Measurements from ENCODE around the gene BTN1A1. TPM values are rescaled to one million over a fixed set of nuclear protein-coding genes. Genes with fewer than 3 reads are reported as not detected.

BTN1A1 gene
- total RNA-seq, 2 donors from 2014 or later = 0.23 TPM; not detected in 1

DNA sequence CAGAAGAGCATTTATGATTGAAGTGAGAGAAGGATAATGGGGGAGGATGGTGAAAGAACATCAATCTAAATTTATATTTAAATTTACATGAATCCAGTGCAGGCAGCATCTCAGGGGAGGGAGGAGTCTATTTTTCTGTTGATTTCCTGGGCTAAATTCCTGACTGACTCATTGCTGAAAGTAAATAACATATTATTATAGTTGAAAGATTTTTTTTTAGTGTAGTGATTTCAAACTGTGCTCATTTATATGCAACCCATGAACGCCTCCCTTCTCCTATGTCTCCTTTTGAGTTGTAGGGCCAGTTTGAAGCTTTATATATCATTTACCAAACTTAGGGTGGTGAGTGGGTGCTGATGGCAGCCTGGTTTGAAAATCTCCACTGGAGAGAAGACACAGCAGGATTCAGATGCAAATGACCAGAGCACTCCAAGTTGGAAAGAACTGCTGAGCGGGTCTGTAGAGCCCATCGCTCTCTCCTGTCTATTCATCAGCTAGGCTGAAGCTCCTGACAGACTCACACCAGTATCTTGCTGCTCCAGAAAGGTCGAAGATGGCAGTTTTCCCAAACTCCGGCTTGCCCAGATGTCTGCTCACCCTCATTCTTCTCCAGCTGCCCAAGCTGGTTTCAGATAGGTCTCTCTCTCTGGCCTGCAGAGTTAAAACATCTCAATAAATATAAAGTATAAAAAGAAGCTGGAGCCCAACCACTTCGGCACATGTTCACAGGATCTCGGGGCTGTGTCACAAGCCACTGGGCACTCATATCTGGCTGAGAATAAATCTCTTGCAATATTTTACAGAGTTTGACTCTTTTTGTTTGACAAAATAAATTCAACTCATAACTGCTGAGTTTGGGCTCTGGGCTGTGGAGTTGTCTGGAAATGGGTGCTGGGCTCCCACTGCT lies 24.0 kb upstream of the BTN1A1 start:
- no peak for TF ChIP-seq POLR2AphosphoS5 (IDR thresholded peaks at IDR 0.05)
- TF ChIP-seq, protein P1, sequence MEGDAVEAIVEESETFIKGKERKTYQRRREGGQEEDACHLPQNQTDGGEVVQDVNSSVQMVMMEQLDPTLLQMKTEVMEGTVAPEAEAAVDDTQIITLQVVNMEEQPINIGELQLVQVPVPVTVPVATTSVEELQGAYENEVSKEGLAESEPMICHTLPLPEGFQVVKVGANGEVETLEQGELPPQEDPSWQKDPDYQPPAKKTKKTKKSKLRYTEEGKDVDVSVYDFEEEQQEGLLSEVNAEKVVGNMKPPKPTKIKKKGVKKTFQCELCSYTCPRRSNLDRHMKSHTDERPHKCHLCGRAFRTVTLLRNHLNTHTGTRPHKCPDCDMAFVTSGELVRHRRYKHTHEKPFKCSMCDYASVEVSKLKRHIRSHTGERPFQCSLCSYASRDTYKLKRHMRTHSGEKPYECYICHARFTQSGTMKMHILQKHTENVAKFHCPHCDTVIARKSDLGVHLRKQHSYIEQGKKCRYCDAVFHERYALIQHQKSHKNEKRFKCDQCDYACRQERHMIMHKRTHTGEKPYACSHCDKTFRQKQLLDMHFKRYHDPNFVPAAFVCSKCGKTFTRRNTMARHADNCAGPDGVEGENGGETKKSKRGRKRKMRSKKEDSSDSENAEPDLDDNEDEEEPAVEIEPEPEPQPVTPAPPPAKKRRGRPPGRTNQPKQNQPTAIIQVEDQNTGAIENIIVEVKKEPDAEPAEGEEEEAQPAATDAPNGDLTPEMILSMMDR (IDR thresholded peaks at IDR 0.05) = no peak
- no peak for TF ChIP-seq POLR2A (IDR thresholded peaks at IDR 0.05)
- H3K9me3 ChIP-seq = no peaks in the 10 kb centered on the region
- DNase-seq (ENCODE audit: low spot score) = no peak
- H3K4me3 ChIP-seq = no peak overlapping the region
- no peaks in the 10 kb centered on the region for H3K36me3 ChIP-seq
- H3K27ac ChIP-seq = no peak overlapping the region
- intact Hi-C loops (cut with DNase I) = no loop called here
- H3K4me1 ChIP-seq (replicated peaks) = no peaks in the 10 kb centered on the region
- WGBS = 92% methylated on average over 7 of the region's 7 CpGs
- no peaks in the 10 kb centered on the region for H3K27me3 ChIP-seq (replicated peaks; ENCODE audit: insufficient read depth)

DNA sequence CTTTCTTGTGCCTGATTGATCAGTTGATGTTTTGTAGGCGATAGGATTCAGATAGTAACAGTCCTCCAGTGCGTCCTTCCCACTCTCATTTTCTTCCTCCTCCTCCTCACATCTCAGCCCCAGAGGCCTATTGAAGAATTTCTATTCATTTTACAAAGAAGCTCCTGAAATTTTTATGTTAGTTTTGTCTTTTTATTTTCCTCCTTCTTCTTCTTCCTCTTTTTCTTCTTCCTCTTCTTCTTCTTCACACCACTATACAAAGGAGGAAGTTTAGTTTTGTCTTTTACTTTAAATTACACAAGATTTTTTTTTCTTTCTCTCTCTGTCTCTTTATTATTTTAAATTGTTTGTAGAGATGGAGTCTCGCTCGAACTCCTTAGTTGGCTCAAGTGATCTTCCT lies 23.2 kb upstream of the BTN1A1 start:
- Histone ChIP-seq H3K9me3 (no peaks in the 10 kb centered on the region), H3K36me3 (no peaks in the 10 kb centered on the region), H3K27ac (no peak overlapping the region), H3K27me3 (replicated peaks; ENCODE audit: insufficient read depth) (no peaks in the 10 kb centered on the region), H3K4me1 (replicated peaks) (no peaks in the 10 kb centered on the region), H3K4me3 (no peak overlapping the region)
- intact Hi-C loops (cut with DNase I) = no loop called here
- WGBS = 91% methylated on average over 4 of the region's 4 CpGs
- TF ChIP-seq POLR2A (IDR thresholded peaks at IDR 0.05) = no peak
- TF ChIP-seq, protein P1 (IDR thresholded peaks at IDR 0.05) = no peak
- TF ChIP-seq POLR2AphosphoS5 (IDR thresholded peaks at IDR 0.05) = no peak
- DNase-seq (ENCODE audit: low spot score) = no peak

DNA sequence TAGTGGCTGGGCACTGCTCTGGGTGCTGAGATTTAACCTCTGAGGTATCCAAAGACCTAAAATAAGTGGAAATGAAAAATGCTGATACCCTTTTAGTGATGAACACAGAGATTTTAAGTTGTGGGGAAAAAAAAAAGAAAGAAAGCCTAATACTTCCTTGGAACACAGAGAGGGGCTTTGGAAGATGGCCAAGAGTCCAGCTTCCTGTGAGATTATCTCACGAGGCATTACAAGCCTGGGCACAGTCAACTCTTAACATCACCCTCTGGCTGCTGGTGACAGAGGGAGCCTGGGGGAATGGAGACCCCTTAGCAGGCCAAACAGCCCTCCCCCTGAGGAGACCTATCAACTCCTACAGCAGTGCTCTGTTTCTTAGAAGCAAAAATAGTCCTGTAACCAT lies 22.7 kb upstream of the BTN1A1 start:
- Histone ChIP-seq H3K36me3 (no peaks in the 10 kb centered on the region), H3K9me3 (no peaks in the 10 kb centered on the region), H3K4me1 (replicated peaks) (no peaks in the 10 kb centered on the region), H3K4me3 (no peak overlapping the region), H3K27me3 (replicated peaks; ENCODE audit: insufficient read depth) (no peaks in the 10 kb centered on the region), H3K27ac (no peak overlapping the region)
- TF ChIP-seq, protein P1 (IDR thresholded peaks at IDR 0.05) = no peak
- TF ChIP-seq POLR2AphosphoS5 (IDR thresholded peaks at IDR 0.05) (no peak), POLR2A (IDR thresholded peaks at IDR 0.05) (no peak)
- intact Hi-C loops (cut with DNase I) = no loop called here
- WGBS = 26% methylated on average over 1 of the region's 1 CpG
- DNase-seq (ENCODE audit: low spot score) = no peak

DNA sequence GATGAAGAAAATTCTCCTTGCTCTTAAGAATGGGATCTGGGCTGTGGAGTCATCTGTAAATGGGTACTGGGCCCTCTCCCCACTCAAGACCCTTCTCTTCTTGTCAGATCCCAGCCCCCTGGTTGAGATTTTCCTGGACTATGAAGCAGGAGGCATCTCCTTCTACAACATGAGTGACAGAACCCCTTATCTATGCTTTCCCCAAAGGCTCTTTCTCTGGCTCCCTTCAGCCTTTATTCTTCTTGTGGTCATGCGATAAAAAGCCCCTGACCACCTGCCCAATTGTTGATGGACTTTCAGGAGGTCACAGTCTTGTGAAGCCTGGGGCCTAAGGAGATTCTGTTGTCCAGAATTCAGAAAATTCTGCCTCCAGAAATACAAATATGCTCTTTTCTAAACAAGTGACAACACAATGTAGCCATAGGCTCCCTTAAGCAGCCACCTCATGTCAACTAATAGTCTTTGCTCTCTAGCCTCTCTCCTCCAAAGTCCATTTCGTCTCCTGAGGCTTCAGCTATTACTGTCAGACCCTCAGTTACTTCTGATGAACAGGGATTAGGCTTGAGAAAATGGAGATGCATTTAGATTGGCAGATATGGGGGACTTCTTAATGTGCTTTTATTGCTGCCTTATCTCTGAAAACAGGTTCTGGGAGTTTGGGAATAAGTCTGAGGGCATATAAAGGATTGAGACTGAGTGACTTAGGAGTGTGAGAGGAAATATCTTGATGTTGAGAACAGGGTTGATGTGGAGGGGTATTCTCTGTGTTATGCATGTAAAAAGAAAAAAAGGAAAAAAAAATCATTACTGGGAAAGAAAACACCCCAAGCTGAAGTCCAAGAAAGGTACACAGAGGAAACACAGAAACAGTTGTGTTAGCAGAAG lies 21.8 kb upstream of the BTN1A1 start:
- 89% methylated on average over 2 of the region's 2 CpGs for WGBS

More for the DNA sequence above, 21.8 kb upstream of the BTN1A1 start:
- Histone ChIP-seq H3K36me3 (no peaks in the 10 kb centered on the region), H3K4me1 (replicated peaks) (no peaks in the 10 kb centered on the region), H3K4me3 (no peak overlapping the region), H3K9me3 (no peaks in the 10 kb centered on the region), H3K27ac (no peak overlapping the region), H3K27me3 (replicated peaks; ENCODE audit: insufficient read depth) (no peaks in the 10 kb centered on the region)
- no peak for TF ChIP-seq POLR2AphosphoS5 (IDR thresholded peaks at IDR 0.05)
- TF ChIP-seq POLR2A (IDR thresholded peaks at IDR 0.05) = no peak
- TF ChIP-seq, protein P1 (IDR thresholded peaks at IDR 0.05) = no peak
- intact Hi-C loops (cut with DNase I) = no loop called here
- DNase-seq (ENCODE audit: low spot score) = no peak

Measured in prostate gland (tissue), 2 donors.